Stimulated activated CD8-positive, alpha-beta memory T cell treated with anti-CD3 and anti-CD28 coated beads, Interleukin-12 subunit alpha, Interleukin-12 subunit beta, amount 100 ng/mL, for 24 hours (primary cell): Measurements from ENCODE around the gene MSI1.

Source experiments
- DNase-seq: peaks from one replicate; pipeline ENCODE4 v3.0.0-alpha.2; 2020; ENCODE audit errors: extremely low read depth

MSI1 gene

GRCh38 chr12:120368789-120369602 is at the start of gene MSI1:
Gene MSI1 (minus strand): TSS chr12:120369164. CDS start chr12:120369091, 73 bp downstream.
- DNase-seq, result no peak

DNA sequence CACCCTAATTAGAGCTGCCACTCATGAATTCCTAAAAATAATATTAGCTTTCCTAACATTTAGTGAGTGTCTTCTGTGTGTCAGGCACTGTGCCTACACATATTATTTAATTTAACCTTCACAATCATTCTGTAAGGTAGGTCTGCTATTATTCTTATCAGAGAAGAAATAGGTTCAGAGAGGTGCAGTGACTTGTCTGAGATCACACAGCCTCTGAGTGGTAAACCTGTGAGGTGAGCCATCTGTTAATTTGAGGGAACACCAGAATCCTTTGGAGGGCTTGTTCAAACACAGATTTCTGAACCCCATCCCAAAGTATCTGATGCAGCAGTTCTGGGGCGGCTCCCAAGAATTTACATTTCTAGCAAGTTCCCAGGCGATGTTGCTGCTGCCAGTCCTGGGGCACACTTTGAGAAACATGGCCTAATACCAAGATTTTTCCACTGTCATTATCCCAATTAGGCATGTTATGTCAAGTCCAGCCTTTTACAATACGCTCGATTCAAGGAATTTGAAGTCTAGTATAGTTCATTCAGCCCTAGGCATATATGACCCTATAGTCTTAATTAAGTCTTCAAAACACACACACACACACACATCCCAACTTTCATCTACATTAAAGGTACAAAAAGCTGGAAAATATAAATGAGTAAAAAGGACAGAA is 49.1 kb upstream of the MSI1 start:
- no peak for DNase-seq

DNA sequence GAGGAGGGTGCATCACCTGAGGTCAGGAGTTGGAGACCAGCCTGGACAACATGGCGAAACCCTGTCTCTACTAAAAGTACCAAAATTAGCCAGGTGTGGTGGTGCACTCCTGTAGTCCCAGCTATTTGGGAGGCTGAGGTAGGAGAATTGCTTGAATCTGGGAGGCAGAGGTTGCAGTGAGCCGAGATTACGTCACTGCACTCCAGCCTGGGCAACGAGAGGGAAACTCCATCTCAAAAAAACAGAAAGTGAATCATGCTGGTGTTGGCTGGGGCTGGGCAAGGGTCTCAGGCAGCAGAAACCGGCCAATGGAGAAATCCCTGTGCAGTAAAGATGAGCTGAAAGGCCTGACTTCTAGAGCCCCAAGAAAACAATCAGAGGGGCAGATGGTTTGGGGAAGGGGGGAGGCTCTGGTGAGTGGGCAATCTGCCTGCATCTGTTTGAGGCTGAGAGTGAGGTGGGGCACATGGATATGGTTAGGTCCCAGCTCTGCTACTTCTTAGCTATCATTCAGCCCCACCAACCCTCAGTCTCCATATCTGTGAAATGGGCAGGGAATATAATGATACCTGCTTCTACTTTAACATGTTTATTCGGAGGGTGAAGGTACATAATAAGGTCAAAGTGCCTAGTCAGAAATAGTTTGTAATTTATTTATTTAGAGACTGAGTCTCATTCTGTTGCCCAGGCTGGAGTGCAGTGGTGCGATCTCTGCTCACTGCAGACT is 47.7 kb upstream of the MSI1 start:
- DNase-seq, result no peak

DNA sequence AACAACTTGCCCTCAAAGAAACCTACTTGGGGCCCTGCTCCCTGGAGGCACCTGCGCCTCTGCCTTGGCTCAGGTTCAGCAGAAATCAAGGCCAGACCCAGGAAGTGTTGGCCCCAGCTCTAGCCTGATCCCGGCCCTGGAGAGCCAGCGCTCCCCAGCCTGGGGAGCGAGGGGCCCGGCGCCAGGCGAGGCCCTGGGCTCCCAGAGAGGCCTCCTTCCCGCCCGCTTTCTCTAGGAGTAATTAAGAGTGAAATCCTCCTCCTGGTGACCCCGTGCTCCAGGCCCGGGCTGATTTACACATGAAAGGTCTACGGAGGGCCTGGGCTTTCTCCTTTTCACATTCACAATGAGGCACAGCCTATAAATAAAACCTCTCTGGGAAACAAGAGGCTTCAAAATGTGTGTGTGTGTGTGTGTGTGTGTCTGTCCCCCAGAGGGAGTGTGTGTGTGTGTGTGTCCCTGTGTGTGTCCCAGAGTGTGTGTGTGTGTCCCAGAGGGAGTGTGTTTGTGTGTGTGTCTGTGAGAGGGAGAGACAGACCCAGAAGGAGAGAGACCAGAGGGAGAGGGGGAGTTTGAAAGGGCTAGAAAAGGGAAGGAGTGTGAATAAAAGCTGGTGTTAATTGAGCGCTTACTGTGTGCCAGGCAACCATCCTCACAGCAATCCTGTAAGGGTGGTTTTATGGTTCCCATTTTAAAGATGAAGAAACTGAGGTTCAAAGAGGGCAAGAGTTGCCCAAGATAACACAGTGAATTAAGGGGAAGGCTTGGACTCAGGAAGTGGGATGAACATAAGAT is 45.1 kb upstream of the MSI1 start:
- DNase-seq, result no peak

DNA sequence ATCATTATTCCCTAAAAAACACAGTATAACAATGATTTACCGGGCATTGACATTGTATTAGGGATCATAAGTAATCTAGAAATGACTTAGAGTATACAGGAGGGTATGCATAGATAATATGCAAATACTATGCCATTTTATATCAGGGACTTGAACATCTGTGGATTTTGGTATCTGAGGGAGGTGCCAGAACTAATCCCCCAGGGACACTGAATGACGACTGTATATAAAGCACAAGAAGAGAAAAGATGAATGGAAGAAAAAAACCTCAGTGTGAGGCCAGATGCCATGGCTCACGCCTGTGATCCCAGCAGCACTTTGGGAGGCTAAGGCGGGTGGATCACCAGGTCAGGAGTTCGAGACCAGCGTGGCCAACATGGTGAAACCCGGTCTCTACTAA is 43.5 kb upstream of the MSI1 start:
- no peak for DNase-seq

DNA sequence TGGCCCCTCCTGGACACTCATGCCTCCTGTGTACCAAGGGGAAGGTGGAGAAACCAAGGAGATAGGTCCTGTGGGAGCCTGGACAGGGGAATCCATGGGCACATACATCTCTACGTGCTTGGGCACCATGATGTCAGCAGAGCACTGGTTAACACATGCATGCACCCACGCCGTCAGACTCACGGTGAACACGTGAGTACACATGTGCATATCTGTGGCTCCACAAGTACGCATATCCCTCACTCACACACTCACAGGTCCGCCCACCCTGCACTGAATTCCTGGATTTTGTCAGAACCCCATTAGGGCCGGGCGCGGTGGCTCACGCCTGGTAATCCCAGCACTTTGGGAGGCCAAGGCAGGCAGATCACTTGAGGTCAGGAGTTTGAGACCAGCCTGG is 39.8 kb upstream of the MSI1 start:
- DNase-seq, result no peak

DNA sequence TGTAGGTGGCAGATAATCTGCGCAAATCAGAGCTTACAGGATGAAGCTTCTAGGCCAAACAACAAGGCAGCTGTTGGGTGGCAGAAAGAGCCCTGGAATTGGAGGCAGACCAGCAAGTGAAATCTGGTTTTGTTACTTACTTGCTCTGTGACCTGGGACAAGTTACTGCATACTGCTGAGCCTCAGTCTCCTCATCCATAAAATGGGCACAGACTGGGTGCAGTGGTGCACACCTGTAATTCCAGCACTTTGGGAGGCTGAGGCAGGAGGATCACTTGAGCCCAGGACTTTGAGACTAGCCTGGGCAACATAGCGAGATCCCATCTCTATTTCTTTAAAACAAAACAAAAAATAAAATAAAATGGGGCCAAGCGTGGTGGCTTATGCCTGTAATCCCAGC is 37.6 kb upstream of the MSI1 start:
- no peak for DNase-seq

DNA sequence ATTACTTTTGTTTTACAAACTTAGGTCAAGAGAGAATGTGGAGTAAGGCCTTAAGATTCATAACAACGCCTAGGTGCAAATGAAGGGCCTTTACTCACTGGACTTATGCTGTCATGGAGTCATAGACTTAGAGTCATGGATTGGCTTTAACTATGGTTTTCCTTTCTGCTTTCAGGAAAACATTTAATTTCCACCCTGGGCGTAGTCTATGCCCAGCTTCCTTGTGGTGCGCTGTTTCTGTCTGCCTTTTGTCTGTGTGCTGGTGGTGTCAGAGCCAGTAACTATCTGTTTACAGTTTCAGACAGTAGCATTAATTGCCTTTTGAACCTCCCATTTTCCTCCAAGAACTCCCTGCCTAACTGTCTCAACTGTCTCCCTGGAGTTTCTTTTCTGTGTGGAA is 37.1 kb upstream of the MSI1 start:
- no peak for DNase-seq

GRCh38 chr12:120404271-120404670 is 35.3 kb upstream of the MSI1 start:
- no peak for DNase-seq

DNA sequence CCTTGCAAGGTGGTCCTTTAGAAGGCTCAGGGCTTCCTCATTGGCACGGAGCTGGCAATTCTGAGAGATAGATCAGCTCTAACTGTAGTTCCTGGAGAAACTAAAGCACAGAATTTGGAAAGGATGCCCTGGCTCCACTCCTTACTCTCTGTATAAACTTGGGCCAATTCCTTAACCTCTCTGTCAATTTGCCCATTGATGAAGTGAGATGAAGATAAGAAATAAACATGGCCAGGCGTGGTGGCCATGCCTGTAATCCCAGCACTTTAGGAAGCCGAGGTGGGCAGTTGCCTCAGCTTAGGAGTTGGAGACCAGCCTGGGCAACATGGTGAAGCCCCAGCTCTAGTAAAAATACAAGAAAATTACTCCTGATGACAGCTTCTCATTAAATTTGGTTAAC is 34.9 kb upstream of the MSI1 start:
- DNase-seq, result no peak

DNA sequence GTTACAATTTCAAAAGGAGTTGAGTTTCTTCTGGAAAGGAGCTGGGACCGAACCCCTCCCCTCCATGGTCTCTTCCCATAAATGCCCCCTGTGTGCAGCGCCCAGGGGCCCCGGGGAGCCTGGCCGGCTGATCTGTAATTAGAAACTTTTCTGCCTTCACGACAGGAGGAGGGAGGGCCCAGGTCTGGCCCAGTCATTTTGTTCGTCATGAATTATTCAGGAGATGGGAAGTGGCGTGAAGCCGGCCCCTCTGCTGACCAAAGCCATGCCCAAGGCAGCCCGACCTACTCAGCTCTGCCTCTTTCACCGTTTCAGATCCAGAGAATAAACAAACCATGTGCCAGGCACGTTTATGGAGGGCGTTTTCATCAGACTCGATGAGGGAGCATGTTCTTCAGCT is 33.3 kb upstream of the MSI1 start:
- no peak for DNase-seq

DNA sequence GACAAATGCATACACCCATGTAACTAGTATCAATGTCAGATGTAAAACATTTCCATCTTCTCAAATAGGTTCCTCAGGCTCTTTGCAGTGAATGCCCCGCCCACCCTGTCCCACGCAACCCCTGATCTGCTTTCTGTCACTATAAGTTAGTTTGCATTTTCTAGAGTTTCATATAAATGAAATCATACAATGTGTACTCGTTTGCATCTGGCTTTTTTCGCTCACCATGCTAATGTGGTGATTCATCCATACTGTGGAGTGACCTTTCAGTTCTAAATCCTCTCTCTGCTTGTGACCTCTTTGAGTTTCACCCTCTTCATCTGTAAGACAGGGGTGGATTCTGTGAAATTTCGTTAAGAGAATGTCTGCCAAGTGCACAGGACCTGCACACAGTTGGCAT is 30.6 kb upstream of the MSI1 start:
- no peak for DNase-seq

DNA sequence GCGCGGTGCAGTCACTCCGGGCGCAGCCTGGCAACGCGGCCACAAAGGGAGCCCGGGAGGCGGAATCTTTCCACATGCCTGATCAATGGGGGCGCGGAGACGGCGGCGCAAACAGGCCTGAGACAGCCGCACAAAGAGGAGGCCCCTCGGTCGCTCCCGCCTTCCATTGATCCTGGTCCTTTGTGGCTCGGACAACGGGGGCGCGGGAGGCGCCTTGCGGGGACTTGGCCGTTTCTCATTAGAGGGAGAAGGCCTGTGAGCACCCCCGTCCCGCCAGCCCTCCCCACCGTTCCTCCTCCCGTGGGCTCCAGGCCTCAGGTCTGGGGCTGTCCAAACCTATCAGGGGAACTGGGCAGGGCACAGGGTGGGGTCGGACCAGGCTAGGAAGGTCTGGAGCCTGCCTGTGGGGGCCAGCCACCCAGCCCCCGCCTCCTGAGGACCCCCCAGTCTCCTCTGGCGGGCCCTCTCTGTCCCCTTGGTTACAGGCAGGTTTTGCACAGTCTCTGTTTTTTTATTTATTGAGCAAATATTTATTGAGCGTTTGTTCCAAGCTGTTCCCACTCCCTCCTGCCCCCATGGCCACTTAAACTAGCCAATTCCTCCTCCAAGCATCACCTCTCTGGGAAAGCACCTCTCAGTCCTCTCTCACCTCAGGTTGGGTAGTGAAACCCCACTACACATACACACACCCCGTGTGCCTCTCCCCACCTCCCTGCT is 29.0 kb upstream of the MSI1 start:
- DNase-seq, result no peak

- no peak for DNase-seq
These were observed 25.8 kb upstream of the MSI1 start for GRCh38 chr12:120394483-120395367.

DNA sequence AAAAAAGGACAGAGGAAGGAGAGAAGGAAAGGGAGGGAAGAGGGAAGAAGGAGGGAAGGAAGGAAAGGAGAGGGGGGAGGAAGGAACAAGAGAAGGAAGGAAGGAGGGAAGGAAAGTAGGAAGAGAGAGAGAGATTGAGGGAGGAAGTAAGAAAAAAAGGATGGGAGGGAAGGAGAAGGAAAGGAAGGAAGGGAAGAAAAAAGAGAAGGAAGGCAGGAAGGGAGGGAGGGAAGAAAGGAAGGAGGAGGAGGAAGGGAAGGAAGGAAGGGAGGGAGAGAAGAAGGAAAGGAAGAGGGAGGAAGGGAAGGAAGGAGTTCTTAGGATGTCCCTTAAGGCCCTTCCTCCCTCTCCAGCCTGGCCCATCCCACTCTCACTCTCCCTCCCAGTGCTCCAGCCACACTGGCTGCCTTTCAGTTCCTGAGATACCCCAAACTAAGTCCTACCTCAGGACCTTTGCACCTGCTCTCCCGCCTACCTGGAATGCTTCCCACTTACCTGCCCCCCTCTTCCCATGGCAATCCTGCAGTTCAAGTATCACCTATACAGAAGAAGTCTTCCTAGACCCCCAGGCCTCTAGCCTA is 21.7 kb upstream of the MSI1 start:
- DNase-seq, result no peak

GRCh38 chr12:120388691-120389481 is 19.9 kb upstream of the MSI1 start:
- no peak for DNase-seq

GRCh38 chr12:120381752-120382419 is 12.9 kb upstream of the MSI1 start:
- DNase-seq, result no peak

- no peak for DNase-seq
These were observed 9.1 kb upstream of the MSI1 start for GRCh38 chr12:120378036-120378435.

DNA sequence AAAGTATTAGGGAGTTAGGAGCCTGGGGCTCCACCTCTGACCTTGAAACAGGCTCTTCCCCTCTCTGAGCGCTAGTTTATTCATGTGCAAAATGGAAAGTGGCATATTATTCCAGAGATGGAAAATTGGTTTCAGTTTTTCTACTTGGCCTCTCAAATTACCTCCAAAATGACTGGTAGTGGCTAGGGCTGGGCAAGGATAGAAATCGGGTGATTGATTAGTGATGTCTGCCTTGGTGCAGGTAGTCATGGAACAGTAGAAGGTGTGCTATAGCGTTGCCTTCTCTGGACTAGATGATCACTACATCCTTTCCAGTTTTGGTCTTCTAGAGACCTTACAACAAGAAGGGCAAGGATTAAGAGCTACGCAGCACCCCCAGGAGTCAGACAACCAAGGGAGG is 8.6 kb upstream of the MSI1 start:
- no peak for DNase-seq
